ENCODE results near the gene PLEKHD1. TPM values are rescaled to one million over a fixed set of nuclear protein-coding genes. Genes with fewer than 3 reads are reported as not detected.
"Not testable (repeated sequence)": the region's sequence is repeated elsewhere in the genome, so short reads cannot be mapped to it uniquely, and the experiment has no call there.

PLEKHD1 gene
- total RNA-seq, 5 donors from 2014 or later (not counting 1 experiment from before 2014, with no cell fraction given), result 0.28 to 0.61 (median 0.44) TPM

GRCh38 chr14:69493038-69493437, 8.5 kb downstream of the PLEKHD1 start:
- ATAC-seq (replicated peaks in 1 of 4) (no peak), DNase-seq (no peak)
- no CpG with 5 or more reads among the region's 4 CpGs for WGBS (ENCODE audit: insufficient coverage)
- peaks cover 0 to 12% of the 10 kb centered on the region in 2 experiments for H3K27me3 ChIP-seq (replicated peaks in 1 of 2; ENCODE audit: control insufficient read depth in 2 of 2, extremely low read depth in 1 of 2, insufficient read depth in 2 of 2, low read length in 1 of 2)
- no peaks in the 10 kb centered on the region for H3K4me1 ChIP-seq (ENCODE audit: control insufficient read depth in 1 of 2, extremely low read depth in 1 of 2, insufficient read depth in 2 of 2, low read length in 2 of 2)
- no peaks in the 10 kb centered on the region for H3K36me3 Mint-ChIP-seq
- no peaks in the 10 kb centered on the region for H3K9me3 Mint-ChIP-seq
- no peak overlapping the region for H3K4me3 Mint-ChIP-seq
- no peaks in the 10 kb centered on the region for H3K9me3 ChIP-seq
- no peak overlapping the region for H3K4me3 ChIP-seq (ENCODE audit: control insufficient read depth in 1 of 2, extremely low read depth in 1 of 2, low read length in 1 of 2)
- H3K36me3 ChIP-seq (ENCODE audit: control insufficient read depth in 2 of 2, extremely low read depth in 1 of 2, insufficient read depth in 1 of 2, low read length in 1 of 2), result no peaks in the 10 kb centered on the region
- no peaks in the 10 kb centered on the region for H3K4me1 Mint-ChIP-seq
- POLR2A ChIA-PET, result no interaction called here
- H3K27ac Mint-ChIP-seq, result no peak overlapping the region
- no peak overlapping the region for H3K27ac ChIP-seq (ENCODE audit: low read length)
- CTCF ChIA-PET, result interaction anchor here in 1 of 2 donors (0.7 kb wide), 1 partner anchor 1687 kb away, joined by 3 read pairs; no protein-coding TSS in a partner anchor
- peaks cover 9 to 17% of the 10 kb centered on the region in 2 donors for H3K27me3 Mint-ChIP-seq

- no peak overlapping the region for H3K4me3 Mint-ChIP-seq
- no peaks in the 10 kb centered on the region for H3K4me1 Mint-ChIP-seq
- no peak overlapping the region for H3K27ac Mint-ChIP-seq
- ATAC-seq (replicated peaks in 1 of 4) (no peak), DNase-seq (no peak)
- H3K27me3 Mint-ChIP-seq, result peaks cover 7 to 12% of the 10 kb centered on the region in 2 donors
- CTCF ChIA-PET, result interaction anchor here in 1 of 2 donors (0.7 kb wide), 1 partner anchor 1688 kb away, joined by 3 read pairs; no protein-coding TSS in a partner anchor
- no peaks in the 10 kb centered on the region for H3K9me3 Mint-ChIP-seq
- Histone ChIP-seq H3K27me3 (replicated peaks in 1 of 2; ENCODE audit: control insufficient read depth in 2 of 2, extremely low read depth in 1 of 2, insufficient read depth in 2 of 2, low read length in 1 of 2) (peaks cover 0 to 10% of the 10 kb centered on the region in 2 experiments), H3K9me3 (no peaks in the 10 kb centered on the region), H3K4me1 (ENCODE audit: control insufficient read depth in 1 of 2, extremely low read depth in 1 of 2, insufficient read depth in 2 of 2, low read length in 2 of 2) (no peaks in the 10 kb centered on the region), H3K36me3 (ENCODE audit: control insufficient read depth in 2 of 2, extremely low read depth in 1 of 2, insufficient read depth in 1 of 2, low read length in 1 of 2) (no peaks in the 10 kb centered on the region), H3K4me3 (ENCODE audit: control insufficient read depth in 1 of 2, extremely low read depth in 1 of 2, low read length in 1 of 2) (no peak overlapping the region), H3K27ac (ENCODE audit: low read length) (no peak overlapping the region)
- H3K36me3 Mint-ChIP-seq, result no peaks in the 10 kb centered on the region
- 40% methylated on average over 1 of the region's 3 CpGs for WGBS (ENCODE audit: insufficient coverage)
- POLR2A ChIA-PET, result no interaction called here
These were observed 9.3 kb downstream of the PLEKHD1 start for GRCh38 chr14:69493791-69494190.

GRCh38 chr14:69495341-69495921, 10.9 kb downstream of the PLEKHD1 start:
- WGBS (ENCODE audit: insufficient coverage), result 93% methylated on average over 3 of the region's 5 CpGs
- peaks cover 4 to 12% of the 10 kb centered on the region in 2 donors for H3K27me3 Mint-ChIP-seq
- H3K4me3 Mint-ChIP-seq, result no peak overlapping the region
- no peaks in the 10 kb centered on the region for H3K36me3 Mint-ChIP-seq
- Histone ChIP-seq H3K27ac (ENCODE audit: low read length) (no peak overlapping the region), H3K27me3 (replicated peaks in 1 of 2; ENCODE audit: control insufficient read depth in 2 of 2, extremely low read depth in 1 of 2, insufficient read depth in 2 of 2, low read length in 1 of 2) (peaks cover 0 to 25% of the 10 kb centered on the region in 2 experiments), H3K36me3 (ENCODE audit: control insufficient read depth in 2 of 2, extremely low read depth in 1 of 2, insufficient read depth in 1 of 2, low read length in 1 of 2) (no peaks in the 10 kb centered on the region), H3K4me3 (ENCODE audit: control insufficient read depth in 1 of 2, extremely low read depth in 1 of 2, low read length in 1 of 2) (no peak overlapping the region), H3K4me1 (ENCODE audit: control insufficient read depth in 1 of 2, extremely low read depth in 1 of 2, insufficient read depth in 2 of 2, low read length in 2 of 2) (no peaks in the 10 kb centered on the region), H3K9me3 (no peaks in the 10 kb centered on the region)
- H3K4me1 Mint-ChIP-seq, result no peaks in the 10 kb centered on the region
- CTCF ChIA-PET, result no interaction called here
- POLR2A ChIA-PET, result no interaction called here
- DNase-seq (no peak), ATAC-seq (replicated peaks in 1 of 4) (no peak)
- H3K27ac Mint-ChIP-seq, result no peak overlapping the region
- H3K9me3 Mint-ChIP-seq, result no peaks in the 10 kb centered on the region

GRCh38 chr14:69497866-69498265, 13.3 kb downstream of the PLEKHD1 start:
- H3K4me3 Mint-ChIP-seq; H3K36me3 ChIP-seq (ENCODE audit: control insufficient read depth in 2 of 2, extremely low read depth in 1 of 2, insufficient read depth in 1 of 2, low read length in 1 of 2); DNase-seq; H3K9me3 ChIP-seq; H3K36me3 Mint-ChIP-seq; H3K9me3 Mint-ChIP-seq; ATAC-seq (replicated peaks in 1 of 4); CTCF ChIA-PET; H3K27ac Mint-ChIP-seq; H3K27ac ChIP-seq (ENCODE audit: low read length); H3K4me1 Mint-ChIP-seq; H3K4me3 ChIP-seq (ENCODE audit: control insufficient read depth in 1 of 2, extremely low read depth in 1 of 2, low read length in 1 of 2); H3K4me1 ChIP-seq (ENCODE audit: control insufficient read depth in 1 of 2, extremely low read depth in 1 of 2, insufficient read depth in 2 of 2, low read length in 2 of 2); POLR2A ChIA-PET: not testable (repeated sequence)
- WGBS (ENCODE audit: insufficient coverage), result 60% methylated on average over 1 of the region's 4 CpGs
- peaks cover 8 to 11% of the 10 kb centered on the region in 2 donors for H3K27me3 Mint-ChIP-seq
- H3K27me3 ChIP-seq (replicated peaks in 1 of 2; ENCODE audit: control insufficient read depth in 2 of 2, extremely low read depth in 1 of 2, insufficient read depth in 2 of 2, low read length in 1 of 2), result peaks cover 0 to 45% of the 10 kb centered on the region in 2 experiments

GRCh38 chr14:69498286-69498685, 13.8 kb downstream of the PLEKHD1 start:
- H3K4me3 Mint-ChIP-seq; H3K9me3 Mint-ChIP-seq; DNase-seq; POLR2A ChIA-PET; H3K36me3 ChIP-seq (ENCODE audit: control insufficient read depth in 2 of 2, extremely low read depth in 1 of 2, insufficient read depth in 1 of 2, low read length in 1 of 2); ATAC-seq (replicated peaks in 1 of 4); H3K27ac ChIP-seq (ENCODE audit: low read length); H3K9me3 ChIP-seq; H3K4me1 ChIP-seq (ENCODE audit: control insufficient read depth in 1 of 2, extremely low read depth in 1 of 2, insufficient read depth in 2 of 2, low read length in 2 of 2); H3K4me1 Mint-ChIP-seq; H3K4me3 ChIP-seq (ENCODE audit: control insufficient read depth in 1 of 2, extremely low read depth in 1 of 2, low read length in 1 of 2); CTCF ChIA-PET; H3K36me3 Mint-ChIP-seq; H3K27me3 Mint-ChIP-seq; H3K27ac Mint-ChIP-seq: not testable (repeated sequence)
- H3K27me3 ChIP-seq (replicated peaks in 1 of 2; ENCODE audit: control insufficient read depth in 2 of 2, extremely low read depth in 1 of 2, insufficient read depth in 2 of 2, low read length in 1 of 2), result peaks cover 0 to 45% of the 10 kb centered on the region in 2 experiments
- WGBS (ENCODE audit: insufficient coverage), result 90% methylated on average over 3 of the region's 4 CpGs

- Histone ChIP-seq H3K27ac (ENCODE audit: low read length) (no peak overlapping the region), H3K4me1 (ENCODE audit: control insufficient read depth in 1 of 2, extremely low read depth in 1 of 2, insufficient read depth in 2 of 2, low read length in 2 of 2) (no peaks in the 10 kb centered on the region), H3K27me3 (replicated peaks in 1 of 2; ENCODE audit: control insufficient read depth in 2 of 2, extremely low read depth in 1 of 2, insufficient read depth in 2 of 2, low read length in 1 of 2) (peaks cover 0 to 43% of the 10 kb centered on the region in 2 experiments), H3K36me3 (ENCODE audit: control insufficient read depth in 2 of 2, extremely low read depth in 1 of 2, insufficient read depth in 1 of 2, low read length in 1 of 2) (no peaks in the 10 kb centered on the region), H3K9me3 (no peaks in the 10 kb centered on the region), H3K4me3 (ENCODE audit: control insufficient read depth in 1 of 2, extremely low read depth in 1 of 2, low read length in 1 of 2) (no peak overlapping the region)
- POLR2A ChIA-PET, result no interaction called here
- no peaks in the 10 kb centered on the region for H3K9me3 Mint-ChIP-seq
- H3K4me3 Mint-ChIP-seq, result no peak overlapping the region
- 80% methylated on average over 4 of the region's 5 CpGs for WGBS (ENCODE audit: insufficient coverage)
- no peaks in the 10 kb centered on the region for H3K4me1 Mint-ChIP-seq
- CTCF ChIA-PET, result no interaction called here
- no peak for ATAC-seq (replicated peaks in 1 of 4)
- no peak for DNase-seq
- H3K27ac Mint-ChIP-seq, result no peak overlapping the region
- peaks cover 8% of the 10 kb centered on the region in 2 donors for H3K27me3 Mint-ChIP-seq
- H3K36me3 Mint-ChIP-seq, result no peaks in the 10 kb centered on the region
These were observed 14.9 kb downstream of the PLEKHD1 start for GRCh38 chr14:69499436-69499835.

- Mint-ChIP-seq H3K4me1 (no peaks in the 10 kb centered on the region), H3K9me3 (no peaks in the 10 kb centered on the region), H3K4me3 (no peak overlapping the region), H3K27me3 (peaks cover 7 to 8% of the 10 kb centered on the region in 2 donors), H3K36me3 (no peaks in the 10 kb centered on the region), H3K27ac (no peak overlapping the region)
- CTCF ChIA-PET, result no interaction called here
- H3K4me1 ChIP-seq (ENCODE audit: control insufficient read depth in 1 of 2, extremely low read depth in 1 of 2, insufficient read depth in 2 of 2, low read length in 2 of 2), result no peaks in the 10 kb centered on the region
- no CpG with 5 or more reads among the region's 5 CpGs for WGBS (ENCODE audit: insufficient coverage)
- no peaks in the 10 kb centered on the region for H3K9me3 ChIP-seq
- H3K36me3 ChIP-seq (ENCODE audit: control insufficient read depth in 2 of 2, extremely low read depth in 1 of 2, insufficient read depth in 1 of 2, low read length in 1 of 2), result no peaks in the 10 kb centered on the region
- no peak for DNase-seq
- peaks cover 0 to 43% of the 10 kb centered on the region in 2 experiments for H3K27me3 ChIP-seq (replicated peaks in 1 of 2; ENCODE audit: control insufficient read depth in 2 of 2, extremely low read depth in 1 of 2, insufficient read depth in 2 of 2, low read length in 1 of 2)
- H3K4me3 ChIP-seq (ENCODE audit: control insufficient read depth in 1 of 2, extremely low read depth in 1 of 2, low read length in 1 of 2), result no peak overlapping the region
- no peak overlapping the region for H3K27ac ChIP-seq (ENCODE audit: low read length)
- POLR2A ChIA-PET, result no interaction called here
- no peak for ATAC-seq (replicated peaks in 1 of 4)
These were observed 15.6 kb downstream of the PLEKHD1 start for GRCh38 chr14:69500096-69500495.
